ENCODE measurements around the gene BICRA.
"Not testable (repeated sequence)": the region's sequence is repeated elsewhere in the genome, so short reads cannot be mapped to it uniquely, and the experiment has no call there.

The BICRA gene

DNA sequence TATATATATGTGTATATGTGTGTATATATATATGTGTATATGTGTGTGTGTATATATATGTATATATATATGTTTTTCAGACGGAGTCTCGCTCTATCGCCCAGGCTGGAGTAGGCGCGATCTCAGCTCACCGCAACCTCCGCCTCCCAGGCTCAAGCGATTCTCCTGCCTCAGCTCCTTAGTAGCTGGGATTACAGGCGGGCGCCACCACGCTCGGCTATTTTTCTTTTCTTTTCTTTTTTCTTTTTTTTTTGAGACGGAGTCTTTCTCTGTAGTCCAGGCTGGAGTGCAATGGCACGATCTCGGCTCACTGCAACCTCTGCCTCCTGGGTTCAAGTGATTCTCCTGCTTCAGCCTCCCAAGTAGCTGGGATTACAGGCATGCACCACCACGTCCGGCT is 137.2 kb downstream of the BICRA start:
- DNase-seq (ENCODE audit: low spot score): not testable (repeated sequence)

- no peak for DNase-seq (ENCODE audit: low spot score)
These were observed 140.4 kb downstream of the BICRA start for GRCh38 chr19:47749326-47749725.

- no peak for DNase-seq (ENCODE audit: low spot score)
These were observed 141.8 kb downstream of the BICRA start for GRCh38 chr19:47750752-47751151.

DNA sequence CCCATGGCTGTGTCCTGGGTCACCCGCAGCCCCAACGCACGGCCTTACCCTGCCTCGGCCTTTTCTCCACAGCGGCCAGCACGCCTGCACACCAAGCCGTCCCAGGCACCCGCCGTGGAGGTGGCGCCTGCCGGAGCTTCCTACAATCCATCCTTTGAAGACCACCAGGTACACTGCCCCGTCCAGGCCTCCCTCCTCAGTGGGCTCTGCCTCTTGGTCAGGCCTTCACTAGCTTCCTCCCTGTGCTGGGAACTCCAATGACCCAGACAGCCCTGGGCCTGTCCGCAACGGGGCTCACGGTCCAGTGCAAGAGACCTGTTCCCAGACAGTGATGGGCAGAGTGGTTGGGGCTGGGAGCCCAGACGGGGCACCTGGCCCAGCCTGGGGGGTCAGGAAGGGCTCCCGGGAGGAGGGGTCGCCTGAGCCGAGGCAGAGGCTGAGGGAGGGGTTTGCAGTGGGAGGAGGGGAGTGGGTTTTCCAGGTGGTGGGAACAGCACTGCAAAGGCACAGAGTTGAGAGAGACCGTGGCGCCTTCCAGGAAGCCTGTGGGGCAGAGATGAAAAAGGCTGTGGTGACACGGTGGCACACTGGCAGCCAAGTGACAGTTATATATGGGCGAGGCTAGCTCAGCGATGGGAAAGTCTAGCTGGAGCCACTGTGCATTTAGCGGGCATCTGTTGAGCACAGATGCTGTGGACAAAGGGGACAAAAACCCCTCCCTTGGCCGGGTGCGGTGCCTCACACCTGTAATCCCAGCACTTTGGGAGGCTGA is 143.7 kb downstream of the BICRA start:
- no peak for DNase-seq (ENCODE audit: low spot score)

Small RNA genes within 50 kb of the gene (small RNA-seq; reads per million reads assigned to genes)
- gene RN7SL322P: 0 reads per million in 2 experiments

All from SK-N-DZ (cell line).